T-cell (primary cell): ENCODE data around the gene RAB31. TPM values are rescaled to one million over a fixed set of nuclear protein-coding genes. Genes with fewer than 3 reads are reported as not detected.

ENCODE experiments used
- ATAC-seq, 4 experiments: fragments of 200-7000 bp in 3 of 4; fragments of 150-1000 bp in 1 of 4; cut with Tn5 transposase; replicated peaks in 1 of 4; 1 replicate in 3 of 4; 2 replicates in 1 of 4; pipeline ENCODE4 v1.10.0; 2021; ENCODE audit warnings: moderate library complexity in 3 of 4, mild to moderate bottlenecking in 2 of 4, moderate number of reproducible peaks in 1 of 4
- CTCF ChIA-PET, 2 donors: fragments of 300-600 bp; sonication (Branson Sonifier 250); formaldehyde crosslinking; loops; one replicate each; lab custom pipeline; 2022; ENCODE audit warnings: antibody characterized with exemption in 2 of 2; lab: Charles Lee
- POLR2A ChIA-PET, 2 donors: fragments of 300-600 bp; sonication (Branson Sonifier 250); formaldehyde crosslinking; loops; one replicate each; lab custom pipeline; 2022; ENCODE audit warnings: antibody characterized with exemption in 2 of 2; lab: Charles Lee
- DNase-seq, 35 experiments: peaks; one replicate each; pipeline versions ENCODE4 v3.0.0 to v3.0.0-alpha.2; 2013 to 2023
- H3K27ac ChIP-seq: one replicate; pipeline ENCODE4 v1.5.1; 2013; ENCODE audit warnings: low read length
- H3K27me3 ChIP-seq, 2 experiments: replicated peaks in 1 of 2; 1 replicate in 1 of 2; 2 replicates in 1 of 2; pipeline versions ENCODE4 v1.6.1 to v1.7.0; 2013; ENCODE audit warnings: low read length in 1 of 2, mixed read lengths in 1 of 2; ENCODE audit not compliant: control insufficient read depth in 2 of 2, insufficient read depth in 2 of 2; ENCODE audit errors: extremely low read depth in 1 of 2
- H3K36me3 ChIP-seq, 2 donors: 1 replicate in 1 of 2; 2 replicates in 1 of 2; pipeline versions ENCODE4 v1.6.1 to v1.7.0; 2013; ENCODE audit warnings: low read length in 1 of 2; ENCODE audit not compliant: control insufficient read depth in 2 of 2, insufficient read depth in 1 of 2; ENCODE audit errors: extremely low read depth in 1 of 2
- H3K4me1 ChIP-seq, 2 experiments: 1 replicate in 1 of 2; 2 replicates in 1 of 2; pipeline versions ENCODE4 v1.6.1 to v1.7.0; 2013; ENCODE audit warnings: low read length in 2 of 2, mixed read lengths in 1 of 2; ENCODE audit not compliant: insufficient read depth in 2 of 2, control insufficient read depth in 1 of 2; ENCODE audit errors: extremely low read depth in 1 of 2
- H3K4me3 ChIP-seq, 2 donors: 1 replicate in 1 of 2; 2 replicates in 1 of 2; pipeline versions ENCODE4 v1.5.1 to v1.7.0; 2013; ENCODE audit warnings: mild to moderate bottlenecking in 2 of 2, low read length in 1 of 2, moderate library complexity in 1 of 2; ENCODE audit not compliant: control insufficient read depth in 1 of 2; ENCODE audit errors: extremely low read depth in 1 of 2
- H3K9me3 ChIP-seq: 2 replicates; pipeline ENCODE4 v1.7.0; 2013
- H3K27ac Mint-ChIP-seq, 2 donors: one replicate each; pipeline ENCODE4 v1.8.0; 2020 to 2021; ENCODE audit warnings: mild to moderate bottlenecking in 2 of 2, mixed read lengths in 2 of 2
- H3K27me3 Mint-ChIP-seq, 2 donors: one replicate each; pipeline ENCODE4 v1.8.0; 2021 to 2022; ENCODE audit warnings: mixed read lengths in 2 of 2
- H3K36me3 Mint-ChIP-seq: one replicate; pipeline ENCODE4 v1.8.0; 2021; ENCODE audit warnings: mixed read lengths
- H3K4me1 Mint-ChIP-seq, 3 donors: one replicate each; pipeline ENCODE4 v1.8.0; 2020 to 2022; ENCODE audit warnings: mixed read lengths in 3 of 3, mild to moderate bottlenecking in 1 of 3
- H3K4me3 Mint-ChIP-seq, 3 donors: one replicate each; pipeline ENCODE4 v1.8.0; 2020 to 2022; ENCODE audit warnings: mild to moderate bottlenecking in 3 of 3, mixed read lengths in 3 of 3, moderate library complexity in 3 of 3
- H3K9me3 Mint-ChIP-seq, 3 donors: one replicate each; pipeline ENCODE4 v1.8.0; 2020 to 2022; ENCODE audit warnings: mixed read lengths in 3 of 3
- WGBS: methylation state at CpG from one replicate; pipeline ENCODE4 v1.1.5; 2013; ENCODE audit warnings: missing lambda C conversion rate; ENCODE audit not compliant: insufficient coverage; 5-methylcytosine and 5-hydroxymethylcytosine counted together
- total RNA-seq, 35 experiments: library from RNA in 6 of 35; stranded (reverse) in 6 of 35; fragments of 120-200 nt in 1 of 35; gene quantifications; one replicate each; pipeline versions ENCODE4 v1.2.1 to v1.2.4 and lab custom pipeline; 2013 to 2026

RAB31 gene
- total RNA-seq, 5 donors from 2014 or later (not counting 1 experiment from before 2014, with no cell fraction given): 0.60 to 2.0 (median 1.5) TPM

DNA sequence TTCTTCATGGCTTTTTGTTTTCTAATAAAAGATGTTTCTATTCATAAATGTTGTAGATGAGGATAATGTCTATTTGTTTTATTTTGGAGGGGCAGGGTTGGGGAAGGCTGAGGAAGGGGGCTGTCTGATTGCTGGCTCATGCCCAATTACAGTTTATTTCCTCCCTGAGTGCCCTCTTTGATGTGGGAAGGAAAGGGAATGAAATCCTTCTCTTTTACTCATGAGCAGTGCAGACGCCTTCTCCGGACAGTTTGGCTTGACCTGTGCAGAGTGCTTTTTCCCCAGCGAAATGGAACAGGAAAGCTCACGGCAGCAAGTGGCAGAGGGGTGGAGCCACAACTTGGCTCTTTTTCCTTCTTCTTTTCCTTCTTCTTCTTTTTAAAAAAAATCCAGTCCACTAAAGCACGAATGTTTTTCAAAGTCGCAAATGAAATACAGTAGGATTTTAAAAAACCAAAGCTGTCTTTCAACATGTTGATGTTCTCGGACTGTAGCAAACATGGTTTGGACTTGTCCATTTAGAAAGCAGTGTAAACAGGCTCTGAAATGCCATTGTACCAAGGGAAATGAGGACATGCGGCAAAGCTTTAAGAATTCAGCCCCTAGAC, 34.5 kb downstream of the RAB31 start:
- Mint-ChIP-seq H3K27ac (no peak overlapping the region), H3K4me1 (no peaks in the 10 kb centered on the region), H3K27me3 (peaks cover 14 to 43% of the 10 kb centered on the region in 2 donors), H3K4me3 (no peak overlapping the region), H3K9me3 (no peaks in the 10 kb centered on the region), H3K36me3 (no peaks in the 10 kb centered on the region)
- no peaks in the 10 kb centered on the region for H3K4me1 ChIP-seq
- H3K27ac ChIP-seq: no peak overlapping the region
- H3K9me3 ChIP-seq: no peaks in the 10 kb centered on the region
- DNase-seq: no peak
- H3K27me3 ChIP-seq: peaks cover 0 to 31% of the 10 kb centered on the region in 2 experiments
- WGBS: 41% methylated on average over 3 of the region's 8 CpGs
- ChIA-PET CTCF (no interaction called here), POLR2A (no interaction called here)
- H3K36me3 ChIP-seq: no peaks in the 10 kb centered on the region
- ATAC-seq: no peak
- no peak overlapping the region for H3K4me3 ChIP-seq

DNA sequence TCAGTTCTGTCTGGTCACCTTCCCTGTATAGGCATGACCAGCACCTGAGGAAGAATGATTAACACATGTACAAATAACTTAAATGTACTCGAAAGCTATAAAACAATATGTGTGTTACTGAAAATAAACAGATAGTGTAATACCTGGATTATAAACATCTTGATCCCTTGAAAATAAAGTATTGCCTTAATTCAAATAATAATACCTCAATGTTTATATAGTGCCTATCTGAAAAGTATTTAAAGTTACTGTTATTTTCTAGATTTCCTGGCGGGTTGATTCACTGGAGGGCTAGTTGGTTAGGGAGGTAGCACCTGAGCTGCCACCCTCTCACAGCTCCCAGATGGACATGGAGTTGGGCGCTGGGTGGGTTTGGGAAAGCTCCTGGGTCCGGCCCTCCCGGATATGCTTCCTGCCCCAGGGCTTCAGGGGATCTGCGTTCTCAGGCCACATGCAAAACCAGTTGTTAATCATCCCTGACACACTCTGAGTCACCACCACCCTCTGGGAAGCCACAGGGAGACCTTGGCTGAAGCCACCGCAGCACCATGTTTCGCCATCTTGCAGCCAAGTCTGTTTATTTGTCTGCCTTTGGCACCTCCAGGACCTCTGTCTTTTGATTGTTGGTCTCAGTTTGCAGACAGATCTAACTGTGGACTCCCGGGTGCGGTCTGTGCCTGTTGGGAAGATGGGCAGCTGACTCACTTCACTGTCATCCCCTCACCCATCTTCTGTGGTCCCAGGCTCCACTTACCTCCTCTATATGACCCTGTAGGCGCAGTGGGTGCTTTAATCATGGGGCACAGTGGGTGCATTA, 35.3 kb downstream of the RAB31 start:
- no peaks in the 10 kb centered on the region for H3K9me3 ChIP-seq
- Mint-ChIP-seq H3K27ac (no peak overlapping the region), H3K4me1 (no peaks in the 10 kb centered on the region), H3K27me3 (peaks cover 14 to 37% of the 10 kb centered on the region in 2 donors), H3K4me3 (no peak overlapping the region), H3K9me3 (no peaks in the 10 kb centered on the region), H3K36me3 (no peaks in the 10 kb centered on the region)
- ATAC-seq (no peak), DNase-seq (no peak)
- no peak overlapping the region for H3K4me3 ChIP-seq
- H3K36me3 ChIP-seq: no peaks in the 10 kb centered on the region
- 85% methylated on average over 5 of the region's 11 CpGs for WGBS
- ChIA-PET CTCF (no interaction called here), POLR2A (no interaction called here)
- no peak overlapping the region for H3K27ac ChIP-seq
- H3K4me1 ChIP-seq: no peaks in the 10 kb centered on the region
- peaks cover 0 to 24% of the 10 kb centered on the region in 2 experiments for H3K27me3 ChIP-seq

DNA sequence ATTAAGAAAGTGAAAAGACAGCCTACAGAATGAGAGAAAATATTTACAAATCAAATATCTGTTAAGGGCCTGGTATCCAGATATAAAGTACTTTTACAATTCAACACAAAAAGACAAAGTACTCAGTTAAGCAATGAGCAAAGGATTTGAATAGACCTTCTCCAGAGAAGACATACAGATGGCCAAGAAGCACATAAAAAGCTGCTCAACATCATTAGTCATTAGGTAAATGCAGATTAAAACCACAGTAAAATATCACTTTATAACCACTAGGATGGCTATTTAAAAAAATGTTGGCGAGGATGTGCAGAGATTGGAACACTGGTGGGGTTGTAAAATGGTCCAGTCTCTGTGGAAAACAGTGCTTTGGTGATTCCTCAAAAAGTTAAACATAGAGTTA, 38.9 kb downstream of the RAB31 start:
- Histone ChIP-seq H3K9me3 (no peaks in the 10 kb centered on the region), H3K27ac (no peak overlapping the region), H3K4me1 (no peaks in the 10 kb centered on the region), H3K4me3 (no peak overlapping the region), H3K36me3 (no peaks in the 10 kb centered on the region), H3K27me3 (peaks cover 0 to 14% of the 10 kb centered on the region in 2 experiments)
- ChIA-PET CTCF (no interaction called here), POLR2A (no interaction called here)
- no peaks in the 10 kb centered on the region for H3K9me3 Mint-ChIP-seq
- no peaks in the 10 kb centered on the region for H3K4me1 Mint-ChIP-seq
- peaks cover 12 to 22% of the 10 kb centered on the region in 2 donors for H3K27me3 Mint-ChIP-seq
- no peak overlapping the region for H3K27ac Mint-ChIP-seq
- WGBS: no CpG with 5 or more reads among the region's 1 CpG
- DNase-seq: no peak
- no peaks in the 10 kb centered on the region for H3K36me3 Mint-ChIP-seq
- no peak for ATAC-seq
- no peak overlapping the region for H3K4me3 Mint-ChIP-seq

DNA sequence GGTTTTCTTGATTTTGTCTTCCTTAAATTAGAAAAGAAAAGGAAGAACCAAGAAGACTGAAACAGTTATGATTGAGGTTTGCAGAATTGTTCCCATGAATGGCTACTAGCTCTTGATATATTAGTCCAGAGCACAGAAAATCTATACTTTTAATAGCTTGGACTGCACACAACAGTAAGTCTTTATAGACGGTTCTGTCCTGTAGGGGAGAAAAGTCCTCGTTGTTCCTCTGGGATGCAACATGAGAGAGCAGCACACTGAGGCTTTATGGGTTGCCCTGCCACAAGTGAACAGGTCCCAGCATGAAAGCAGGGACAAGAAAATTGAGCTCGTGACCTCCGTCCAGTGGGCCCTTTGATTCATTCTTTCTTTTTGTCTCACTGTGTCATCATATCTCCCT, 41.5 kb downstream of the RAB31 start:
- 94% methylated on average over 4 of the region's 4 CpGs for WGBS
- no peaks in the 10 kb centered on the region for H3K36me3 Mint-ChIP-seq
- no peak for ATAC-seq
- no peaks in the 10 kb centered on the region for H3K36me3 ChIP-seq
- no peak overlapping the region for H3K4me3 Mint-ChIP-seq
- H3K4me1 ChIP-seq: no peaks in the 10 kb centered on the region
- H3K9me3 Mint-ChIP-seq: no peaks in the 10 kb centered on the region
- H3K4me3 ChIP-seq: no peak overlapping the region
- H3K27me3 ChIP-seq: no peaks in the 10 kb centered on the region
- DNase-seq: no peak
- H3K27me3 Mint-ChIP-seq: peaks cover 0 to 3% of the 10 kb centered on the region in 2 donors
- POLR2A ChIA-PET: no interaction called here
- CTCF ChIA-PET: no interaction called here
- H3K27ac Mint-ChIP-seq: no peak overlapping the region
- no peaks in the 10 kb centered on the region for H3K4me1 Mint-ChIP-seq
- H3K9me3 ChIP-seq: no peaks in the 10 kb centered on the region
- no peak overlapping the region for H3K27ac ChIP-seq

DNA sequence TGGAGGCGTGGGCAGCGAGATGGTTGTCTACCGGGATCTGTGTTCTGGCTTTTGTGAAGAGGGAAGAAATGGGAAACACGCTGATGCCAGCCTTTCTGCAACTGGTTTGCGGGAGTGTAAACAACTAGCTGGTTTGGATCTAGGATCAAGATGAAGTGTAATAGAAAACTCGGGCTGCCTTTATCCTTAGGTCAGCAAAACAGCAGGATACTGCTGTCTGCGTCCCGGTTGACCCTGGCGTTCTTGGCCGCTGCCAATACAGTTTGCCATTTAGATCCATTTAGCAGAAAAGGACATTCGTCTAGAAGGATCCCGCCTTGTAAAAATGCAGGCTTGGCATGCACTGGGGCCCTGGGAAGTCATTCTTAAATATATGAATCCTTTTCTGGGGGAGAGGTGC, 42.0 kb downstream of the RAB31 start:
- Histone ChIP-seq H3K4me1 (no peaks in the 10 kb centered on the region), H3K27ac (no peak overlapping the region), H3K9me3 (no peaks in the 10 kb centered on the region), H3K36me3 (no peaks in the 10 kb centered on the region), H3K4me3 (no peak overlapping the region), H3K27me3 (no peaks in the 10 kb centered on the region)
- Mint-ChIP-seq H3K9me3 (no peaks in the 10 kb centered on the region), H3K27me3 (no peaks in the 10 kb centered on the region), H3K4me3 (no peak overlapping the region), H3K36me3 (no peaks in the 10 kb centered on the region), H3K4me1 (no peaks in the 10 kb centered on the region), H3K27ac (no peak overlapping the region)
- ATAC-seq (no peak), DNase-seq (no peak)
- WGBS: 86% methylated on average over 12 of the region's 12 CpGs
- ChIA-PET CTCF (no interaction called here), POLR2A (no interaction called here)

DNA sequence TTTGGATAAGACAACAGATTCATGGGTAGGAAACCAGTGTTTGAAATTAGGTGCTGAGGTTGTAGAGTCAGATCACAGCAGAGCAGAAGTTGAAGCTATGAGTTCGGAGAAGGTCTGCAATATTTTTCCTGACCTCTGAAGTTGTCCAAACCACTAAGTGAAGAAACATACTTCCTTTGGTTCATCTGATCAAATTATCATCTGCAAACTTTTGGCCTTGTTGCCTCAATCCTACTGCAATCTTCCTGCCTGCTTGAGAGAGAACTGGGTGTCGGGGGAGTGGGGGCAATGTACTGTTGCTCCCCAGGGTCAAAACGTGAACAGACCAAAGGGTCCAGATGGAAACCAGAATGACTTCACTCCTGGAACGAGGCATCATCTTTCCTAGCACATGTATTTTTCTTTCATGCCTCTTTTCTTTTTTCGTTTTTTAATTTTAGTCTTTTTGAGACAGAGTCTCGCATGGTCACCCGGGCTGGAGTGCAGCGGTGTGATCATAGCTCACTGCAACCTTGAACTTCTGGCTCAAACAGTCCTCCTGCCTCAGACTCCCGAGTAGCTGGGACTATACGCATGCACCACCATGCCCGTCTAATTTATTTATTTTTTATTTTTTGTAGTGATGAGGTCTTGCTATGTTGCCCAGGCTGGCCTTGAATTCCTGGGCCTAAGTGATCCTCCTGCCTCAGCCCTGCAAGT, 42.7 kb downstream of the RAB31 start:
- Histone ChIP-seq H3K4me3 (no peak overlapping the region), H3K27me3 (no peaks in the 10 kb centered on the region), H3K4me1 (no peaks in the 10 kb centered on the region), H3K27ac (no peak overlapping the region), H3K9me3 (no peaks in the 10 kb centered on the region), H3K36me3 (no peaks in the 10 kb centered on the region)
- DNase-seq (no peak), ATAC-seq (no peak)
- ChIA-PET CTCF (no interaction called here), POLR2A (no interaction called here)
- no peak overlapping the region for H3K27ac Mint-ChIP-seq
- 78% methylated on average over 7 of the region's 11 CpGs for WGBS
- no peaks in the 10 kb centered on the region for H3K36me3 Mint-ChIP-seq
- H3K9me3 Mint-ChIP-seq: no peaks in the 10 kb centered on the region
- H3K27me3 Mint-ChIP-seq: peaks cover 0 to 1% of the 10 kb centered on the region in 2 donors
- H3K4me3 Mint-ChIP-seq: no peak overlapping the region
- no peaks in the 10 kb centered on the region for H3K4me1 Mint-ChIP-seq
